ENCODE results near the gene HPCAL1. TPM values are rescaled to one million over a fixed set of nuclear protein-coding genes. Genes with fewer than 3 reads are reported as not detected.

HPCAL1 gene
- total RNA-seq, 4 donors from 2014 or later: 18.6 to 59.5 (median 37.1) TPM

GRCh38 chr2:10357193-10358169 lies 54.8 kb downstream of the HPCAL1 start:
- TF ChIP-seq CTCF (IDR thresholded peaks at IDR 0.05; ENCODE audit: low read depth): no peak

GRCh38 chr2:10359246-10359645 lies 56.5 kb downstream of the HPCAL1 start:
- TF ChIP-seq CTCF (IDR thresholded peaks at IDR 0.05; ENCODE audit: low read depth): no peak

GRCh38 chr2:10359731-10360329 lies 57.1 kb downstream of the HPCAL1 start:
- TF ChIP-seq CTCF (IDR thresholded peaks at IDR 0.05; ENCODE audit: low read depth): no peak

- TF ChIP-seq CTCF (IDR thresholded peaks at IDR 0.05; ENCODE audit: low read depth): no peak
These were observed 57.8 kb downstream of the HPCAL1 start for GRCh38 chr2:10360460-10360849.

GRCh38 chr2:10360850-10361588 lies 58.3 kb downstream of the HPCAL1 start:
- TF ChIP-seq CTCF (IDR thresholded peaks at IDR 0.05; ENCODE audit: low read depth): no peak

GRCh38 chr2:10362096-10362897 lies 59.6 kb downstream of the HPCAL1 start:
- no peak for TF ChIP-seq CTCF (IDR thresholded peaks at IDR 0.05; ENCODE audit: low read depth)

Measured in subcutaneous adipose tissue (tissue), 4 donors.